Spleen (tissue), 7 donors: ENCODE measurements around the gene NR2C2.

ENCODE experiments used
- POLR2AphosphoS5 ChIP-seq, 3 donors: sonication (generic); formaldehyde crosslinking; IDR thresholded peaks; one replicate each; pipeline ENCODE4 v1.5.1; 2017; ENCODE audit warnings: antibody characterized with exemption in 3 of 3
- TF ChIP-seq, protein P1 (sequence below), 11 experiments: fragments of 200-600 bp in 7 of 11; fragments of 450-650 bp in 4 of 11; sonication (generic) in 4 of 11; IDR thresholded peaks in 8 of 11; conservative IDR thresholded peaks in 3 of 11; 1 replicate in 7 of 11; 2 replicates in 4 of 11; pipeline versions ENCODE4 v1.4.0 to v1.8.0; 2016 to 2021; ENCODE audit warnings: antibody characterized with exemption in 11 of 11, inconsistent platforms in 4 of 11, mild to moderate bottlenecking in 1 of 11
- donor health status: DM: no; HTN: no; CAD: no; lungs with moderate emphysema.
- donor health status: DM: no; HTN: no; CAD: no.
- donor health status: DM: no; HTN: no; CAD: no.

DNA sequence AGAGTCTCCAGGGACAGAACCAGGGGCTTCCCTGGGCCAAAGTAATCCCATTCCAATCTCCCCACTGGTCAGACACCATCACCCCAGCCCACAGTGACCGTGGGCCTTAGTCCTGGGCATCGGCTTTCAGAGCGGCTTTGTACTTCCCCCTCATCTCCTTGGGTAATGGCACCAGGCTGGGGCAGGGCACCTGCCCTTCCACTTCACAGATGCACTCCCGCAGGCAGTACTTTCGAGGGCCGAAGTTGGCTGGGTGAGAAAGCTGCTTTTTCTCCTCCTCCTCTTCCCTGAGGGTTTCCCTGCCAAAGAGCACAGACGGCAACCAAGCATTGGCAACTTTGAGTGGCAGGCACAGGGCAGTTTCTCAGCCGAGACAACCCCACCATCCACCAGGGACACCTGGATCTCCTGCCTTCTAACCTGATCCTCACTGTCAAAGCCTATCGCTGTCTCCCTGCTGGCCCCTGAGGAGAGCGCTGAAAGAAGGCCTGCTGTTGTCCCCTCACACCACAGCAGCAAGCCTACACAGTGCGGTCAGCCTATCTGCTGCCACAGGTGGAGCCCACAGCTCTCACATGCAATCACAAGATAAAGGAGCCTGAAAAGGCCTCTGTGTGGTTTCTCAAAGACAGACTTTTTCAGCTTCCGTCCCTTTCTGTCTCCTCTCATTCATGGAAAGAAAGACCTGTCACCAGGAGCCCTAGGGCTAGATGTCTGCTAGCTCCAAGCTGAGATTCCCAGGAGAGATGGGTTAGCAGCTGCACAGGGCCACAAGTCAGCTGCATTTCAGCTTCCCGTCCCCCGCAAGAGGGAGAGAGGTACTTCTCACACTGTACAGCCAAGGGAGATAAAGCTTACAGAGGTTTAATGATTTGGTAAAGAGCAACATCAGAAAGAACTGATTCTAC is 105.2 kb downstream of the NR2C2 start:
- no peak for TF ChIP-seq POLR2AphosphoS5 (IDR thresholded peaks at IDR 0.05)
- TF ChIP-seq, protein P1, sequence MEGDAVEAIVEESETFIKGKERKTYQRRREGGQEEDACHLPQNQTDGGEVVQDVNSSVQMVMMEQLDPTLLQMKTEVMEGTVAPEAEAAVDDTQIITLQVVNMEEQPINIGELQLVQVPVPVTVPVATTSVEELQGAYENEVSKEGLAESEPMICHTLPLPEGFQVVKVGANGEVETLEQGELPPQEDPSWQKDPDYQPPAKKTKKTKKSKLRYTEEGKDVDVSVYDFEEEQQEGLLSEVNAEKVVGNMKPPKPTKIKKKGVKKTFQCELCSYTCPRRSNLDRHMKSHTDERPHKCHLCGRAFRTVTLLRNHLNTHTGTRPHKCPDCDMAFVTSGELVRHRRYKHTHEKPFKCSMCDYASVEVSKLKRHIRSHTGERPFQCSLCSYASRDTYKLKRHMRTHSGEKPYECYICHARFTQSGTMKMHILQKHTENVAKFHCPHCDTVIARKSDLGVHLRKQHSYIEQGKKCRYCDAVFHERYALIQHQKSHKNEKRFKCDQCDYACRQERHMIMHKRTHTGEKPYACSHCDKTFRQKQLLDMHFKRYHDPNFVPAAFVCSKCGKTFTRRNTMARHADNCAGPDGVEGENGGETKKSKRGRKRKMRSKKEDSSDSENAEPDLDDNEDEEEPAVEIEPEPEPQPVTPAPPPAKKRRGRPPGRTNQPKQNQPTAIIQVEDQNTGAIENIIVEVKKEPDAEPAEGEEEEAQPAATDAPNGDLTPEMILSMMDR (IDR thresholded peaks at IDR 0.05 in 8 of 11, conservative IDR thresholded peaks at IDR 0.05 in 3 of 11) = no peak
